H1 (cell line): ENCODE results near the gene AP2A2. TPM values are rescaled to one million over a fixed set of nuclear protein-coding genes. Genes with fewer than 3 reads are reported as not detected.

Experiments
- ATF3 ChIP-seq: IDR thresholded peaks from 2 replicates; pipeline ENCODE4 v1.6.1; 2011; ENCODE audit warnings: low read depth, mild to moderate bottlenecking, low read length; ENCODE audit not compliant: insufficient read depth
- BRCA1 ChIP-seq: IDR thresholded peaks from 2 replicates; pipeline ENCODE4 v1.6.1; 2012; ENCODE audit warnings: low read depth, low read length, improper control_type of control experiment
- CHD7 ChIP-seq: fragments of 300-600 bp; sonication (generic); IDR thresholded peaks from 2 replicates; pipeline ENCODE4 v1.7.1; 2012; ENCODE audit warnings: low read length, moderate library complexity, mild to moderate bottlenecking, inconsistent platforms; ENCODE audit not compliant: insufficient replicate concordance
- E2F6 ChIP-seq: IDR thresholded peaks from 2 replicates; pipeline ENCODE4 v1.6.1; 2012; ENCODE audit warnings: inconsistent platforms
- GTF2F1 ChIP-seq: IDR thresholded peaks from 2 replicates; pipeline ENCODE4 v1.6.1; 2012; ENCODE audit warnings: low read depth, low read length, improper control_type of control experiment, borderline replicate concordance
- HDAC2 ChIP-seq, 2 experiments: fragments of 300-600 bp in 1 of 2; sonication (generic) in 1 of 2; IDR thresholded peaks; 2 replicates each; pipeline ENCODE4 v1.6.1; 2011 to 2012; ENCODE audit warnings: low read depth in 2 of 2, low read length in 2 of 2, mild to moderate bottlenecking in 2 of 2, moderate library complexity in 2 of 2, borderline replicate concordance in 1 of 2, inconsistent platforms in 1 of 2
- KDM1A ChIP-seq: fragments of 200-600, 300-600 bp; sonication (generic); IDR thresholded peaks from 2 replicates; pipeline ENCODE4 v1.7.1; 2016; ENCODE audit warnings: mild to moderate bottlenecking, low read length, borderline replicate concordance
- TEAD4 ChIP-seq: IDR thresholded peaks from 2 replicates; pipeline ENCODE4 v1.6.1; 2012; ENCODE audit warnings: low read depth, low read length, inconsistent platforms, mixed read lengths
- polyA plus RNA-seq, 7 experiments: library from polyadenylated mRNA; depleted of rRNA in 3 of 7; stranded (reverse) in 5 of 7; unstranded in 2 of 7; fragments of >200 nt in 5 of 7; fragments of 200-250 nt in 2 of 7; gene quantifications; 1 replicate in 5 of 7; 2 replicates in 1 of 7; 4 replicates in 1 of 7; pipeline versions ENCODE4 v1.2.1 to v1.2.3, GENCODE V29; 2011 to 2013; ENCODE audit warnings: missing spikeins in 2 of 7, mixed read lengths in 2 of 7
- total RNA-seq: library from RNA; stranded (reverse); fragmentation: NEBNext Ultra II Directional; extraction: Animal tissue kit (Norgen Biotek cat#: 25700); gene quantifications from 2 replicates; pipeline ENCODE4 v1.2.1, GENCODE V29; 2021

The AP2A2 gene
- total and polyA plus RNA-seq, 2 of the 8 experiments (the other 6 are each of a cell fraction or from before 2014, with no cell fraction given) = 50.0 to 65.0 TPM

GRCh38 chr11:1041936-1042608 is 116.4 kb downstream of the AP2A2 start (continued):
- TF ChIP-seq CHD7 (no peak), BRCA1 (no peak), TEAD4 (no peak), E2F6 (no peak), ATF3 (no peak), GTF2F1 (no peak), KDM1A (no peak), HDAC2 (IDR thresholded peaks at IDR 0.05; ENCODE audit: borderline replicate concordance in 1 of 2, low read depth in 2 of 2, low read length in 2 of 2) (no peak)
